ENCODE data around the gene PYGM. TPM values are rescaled to one million over a fixed set of nuclear protein-coding genes. Genes with fewer than 3 reads are reported as not detected.

Gene PYGM
- total RNA-seq, 1 experiment from 2014 or later = 3.6 TPM

GRCh38 chr11:64799623-64800302, 40.0 kb upstream of the PYGM start:
- no peak overlapping the region for H2AK5ac ChIP-seq (ENCODE audit: insufficient read length, low read length)
- no peak overlapping the region for H2BK12ac ChIP-seq (ENCODE audit: insufficient read length, low read depth, low read length)
- WGBS (ENCODE audit: extremely low coverage, insufficient read length, low lambda C conversion rate) = no CpG with 5 or more reads among the region's 14 CpGs
- no peak overlapping the region for H3K27ac ChIP-seq (ENCODE audit: insufficient read length, low read depth, low read length)
- H3K4me2 ChIP-seq (ENCODE audit: insufficient read depth, insufficient read length, low read length) = no peak overlapping the region
- no peak overlapping the region for H3K23ac ChIP-seq (ENCODE audit: insufficient read length, low read depth, low read length)
- H4K8ac ChIP-seq (replicated peaks; ENCODE audit: insufficient read length, low read depth, low read length) = no peak overlapping the region
- TF ChIP-seq, protein P1, sequence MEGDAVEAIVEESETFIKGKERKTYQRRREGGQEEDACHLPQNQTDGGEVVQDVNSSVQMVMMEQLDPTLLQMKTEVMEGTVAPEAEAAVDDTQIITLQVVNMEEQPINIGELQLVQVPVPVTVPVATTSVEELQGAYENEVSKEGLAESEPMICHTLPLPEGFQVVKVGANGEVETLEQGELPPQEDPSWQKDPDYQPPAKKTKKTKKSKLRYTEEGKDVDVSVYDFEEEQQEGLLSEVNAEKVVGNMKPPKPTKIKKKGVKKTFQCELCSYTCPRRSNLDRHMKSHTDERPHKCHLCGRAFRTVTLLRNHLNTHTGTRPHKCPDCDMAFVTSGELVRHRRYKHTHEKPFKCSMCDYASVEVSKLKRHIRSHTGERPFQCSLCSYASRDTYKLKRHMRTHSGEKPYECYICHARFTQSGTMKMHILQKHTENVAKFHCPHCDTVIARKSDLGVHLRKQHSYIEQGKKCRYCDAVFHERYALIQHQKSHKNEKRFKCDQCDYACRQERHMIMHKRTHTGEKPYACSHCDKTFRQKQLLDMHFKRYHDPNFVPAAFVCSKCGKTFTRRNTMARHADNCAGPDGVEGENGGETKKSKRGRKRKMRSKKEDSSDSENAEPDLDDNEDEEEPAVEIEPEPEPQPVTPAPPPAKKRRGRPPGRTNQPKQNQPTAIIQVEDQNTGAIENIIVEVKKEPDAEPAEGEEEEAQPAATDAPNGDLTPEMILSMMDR (conservative IDR thresholded peaks at IDR 0.05) = no peak
- H3K9me3 ChIP-seq (ENCODE audit: control insufficient read depth, low read depth, low read length) = no peaks in the 10 kb centered on the region
- no peaks in the 10 kb centered on the region for H3K79me2 ChIP-seq (ENCODE audit: insufficient read depth, low read length)
- no peak overlapping the region for H2BK5ac ChIP-seq (ENCODE audit: insufficient read length, low read length)
- no peak overlapping the region for H2AFZ ChIP-seq (ENCODE audit: low read length)
- H3K27me3 ChIP-seq (ENCODE audit: insufficient read depth, low read length) = no peaks in the 10 kb centered on the region
- H4K91ac ChIP-seq (ENCODE audit: insufficient read length, low read depth, low read length) = no peak overlapping the region
- H3K9me3 Mint-ChIP-seq = no peaks in the 10 kb centered on the region
- H3K79me1 ChIP-seq (ENCODE audit: insufficient read depth, low read depth, low read length, poor library complexity, severe bottlenecking) = no peaks in the 10 kb centered on the region
- H2BK120ac ChIP-seq (ENCODE audit: low read depth, low read length, poor library complexity, severe bottlenecking) = no peak overlapping the region
- H3K9ac ChIP-seq (ENCODE audit: extremely low read depth, insufficient read length, low read length) = no peak overlapping the region
- H3K14ac ChIP-seq (ENCODE audit: insufficient read depth, low read length) = no peak overlapping the region
- no peak overlapping the region for H4K5ac ChIP-seq (ENCODE audit: insufficient read length, low read depth, low read length)
- H3K18ac ChIP-seq (ENCODE audit: insufficient read length, low read depth, low read length) = no peak overlapping the region
- H3K56ac ChIP-seq (ENCODE audit: insufficient read length, low read depth, low read length) = no peak overlapping the region
- DNase-seq = no peak
- peaks cover 0 to 14% (median 9%) of the 10 kb centered on the region in 3 experiments; a peak in 6 of 7 replicates for H3K36me3 Mint-ChIP-seq (ENCODE audit: insufficient read depth in 1 of 3, low read depth in 3 of 3)
- no peak overlapping the region for H3K27ac Mint-ChIP-seq
- peaks cover 8% of the 10 kb centered on the region for H3K23me2 ChIP-seq (ENCODE audit: insufficient read length, low read depth, low read length, poor library complexity, severe bottlenecking)
- H3K4ac ChIP-seq (ENCODE audit: low read depth, low read length) = no peak overlapping the region
- H2BK15ac ChIP-seq (ENCODE audit: low read depth, low read length) = no peak overlapping the region
- peaks cover 11 to 14% of the 10 kb centered on the region in 2 experiments for H3K4me1 Mint-ChIP-seq
- H4K20me1 ChIP-seq (ENCODE audit: control insufficient read depth, insufficient read depth, insufficient read length) = no peaks in the 10 kb centered on the region
- H3K4me3 Mint-ChIP-seq = no peak overlapping the region; a peak in 1 of 5 replicates
- no peaks in the 10 kb centered on the region for H3K4me1 ChIP-seq (ENCODE audit: insufficient read depth, low read length)
- H2BK20ac ChIP-seq (ENCODE audit: low read depth, low read length, poor library complexity, severe bottlenecking) = no peak overlapping the region
- H3T11ph ChIP-seq (ENCODE audit: low read length) = no peak overlapping the region
- H3K27me3 Mint-ChIP-seq (ENCODE audit: low read depth) = no peaks in the 10 kb centered on the region

Measured in H9 (cell line).